Head of caudate nucleus (tissue), 42 donors: ENCODE data around the gene SIAH3.
"Not testable (repeated sequence)": the region's sequence is repeated elsewhere in the genome, so short reads cannot be mapped to it uniquely, and the experiment has no call there.

Source experiments
- DNase-seq, 42 donors: peaks; one replicate each; pipeline versions ENCODE4 v3.0.0 to v3.0.0-alpha.2; 2020 to 2021; ENCODE audit warnings: mixed read lengths in 7 of 42
- intact Hi-C: fragments of 100-400 bp; cut with DNase I; formaldehyde crosslinking; loops from one replicate; pipeline ENCODE4 v1.15.0; 2022

The SIAH3 gene

GRCh38 chr13:45757589-45757988 lies 94.0 kb downstream of the SIAH3 start:
- intact Hi-C loops, DNase-seq: not testable (repeated sequence)

DNA sequence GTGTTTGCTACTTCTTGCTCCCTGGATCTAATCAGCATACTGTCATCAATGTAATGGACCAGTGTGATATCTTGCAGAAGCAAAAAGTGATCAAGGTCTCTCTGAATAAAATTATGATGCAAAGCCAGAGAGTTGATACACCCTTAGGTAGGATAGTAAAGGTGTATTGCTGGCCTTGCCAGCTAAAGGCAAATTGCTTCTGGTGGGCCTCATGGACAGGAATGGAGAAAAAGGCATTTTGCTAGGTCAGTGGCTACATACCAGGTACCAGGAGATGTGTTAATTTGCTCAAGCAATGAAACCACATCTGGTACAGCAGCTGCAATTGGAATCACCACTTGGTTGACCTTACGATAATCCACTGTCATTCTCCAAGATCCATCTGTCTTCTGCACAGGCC lies 95.1 kb downstream of the SIAH3 start:
- intact Hi-C loops, DNase-seq: not testable (repeated sequence)

DNA sequence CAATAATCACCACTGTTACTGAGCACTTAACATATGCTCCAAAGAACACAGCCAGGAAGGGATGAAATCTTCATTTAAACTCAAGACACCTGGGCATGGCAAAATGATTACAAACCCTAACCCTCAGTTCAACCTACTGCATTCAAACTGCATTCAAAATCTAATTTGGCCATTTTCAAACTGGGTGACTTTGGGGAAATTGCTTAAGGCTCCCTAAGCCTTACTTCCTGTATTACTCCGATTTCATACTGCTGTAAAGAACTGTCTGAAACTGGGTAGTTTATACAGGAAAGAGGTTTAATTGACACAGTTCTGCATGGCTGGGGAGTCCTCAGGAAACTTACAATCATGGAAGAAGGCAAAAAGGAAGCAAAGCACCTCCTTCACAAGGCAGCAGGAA lies 99.0 kb downstream of the SIAH3 start:
- intact Hi-C loops, result no loop called here
- DNase-seq, result no peak

DNA sequence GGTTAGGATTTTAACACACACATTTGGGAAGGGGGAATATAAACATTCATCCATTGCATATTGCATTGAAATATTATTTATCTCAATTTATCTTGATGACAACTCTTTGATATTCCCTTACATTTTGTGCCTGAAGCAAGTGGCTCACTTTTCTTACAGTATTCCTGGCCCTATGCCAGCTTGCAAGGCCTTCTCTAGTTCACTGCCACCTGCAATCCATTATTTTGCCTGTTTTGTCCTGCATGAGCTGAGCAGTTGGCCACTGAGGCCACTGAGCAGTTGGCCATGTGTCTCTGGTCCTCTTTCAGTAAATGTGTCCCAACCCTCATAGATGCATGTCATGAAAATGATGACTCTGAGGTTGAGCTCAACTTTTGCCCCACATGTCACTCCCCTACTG lies 99.7 kb downstream of the SIAH3 start:
- intact Hi-C loops, result no loop called here
- DNase-seq, result no peak

- intact Hi-C loops, result no loop called here
- no peak for DNase-seq
These were observed 101.0 kb downstream of the SIAH3 start for GRCh38 chr13:45750566-45750965.

- DNase-seq, result no peak
- intact Hi-C loops, result no loop called here
These were observed 102.4 kb downstream of the SIAH3 start for GRCh38 chr13:45748941-45749759.

DNA sequence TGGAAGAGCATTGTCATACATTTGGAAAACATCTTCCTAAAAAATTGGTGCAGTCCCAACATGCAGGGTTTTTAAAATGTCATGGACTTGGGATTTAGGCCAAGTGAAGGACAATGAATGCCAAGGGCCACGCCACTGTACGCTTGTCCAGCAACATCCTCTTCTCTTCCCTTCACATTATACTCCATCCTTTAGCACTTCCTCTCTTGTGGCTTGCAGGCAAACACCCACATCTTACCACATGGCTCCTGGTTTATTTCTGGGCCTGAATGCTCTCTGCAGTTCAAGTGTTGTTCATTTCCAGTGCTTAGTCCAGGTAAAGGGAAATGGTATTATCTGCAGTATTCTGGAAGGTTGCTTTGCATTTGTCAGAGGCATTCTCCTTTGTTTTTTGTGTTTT lies 104.5 kb downstream of the SIAH3 start:
- intact Hi-C loops, result no loop called here
- no peak for DNase-seq

GRCh38 chr13:45744979-45745378 lies 106.6 kb downstream of the SIAH3 start:
- intact Hi-C loops, result no loop called here
- no peak for DNase-seq

DNA sequence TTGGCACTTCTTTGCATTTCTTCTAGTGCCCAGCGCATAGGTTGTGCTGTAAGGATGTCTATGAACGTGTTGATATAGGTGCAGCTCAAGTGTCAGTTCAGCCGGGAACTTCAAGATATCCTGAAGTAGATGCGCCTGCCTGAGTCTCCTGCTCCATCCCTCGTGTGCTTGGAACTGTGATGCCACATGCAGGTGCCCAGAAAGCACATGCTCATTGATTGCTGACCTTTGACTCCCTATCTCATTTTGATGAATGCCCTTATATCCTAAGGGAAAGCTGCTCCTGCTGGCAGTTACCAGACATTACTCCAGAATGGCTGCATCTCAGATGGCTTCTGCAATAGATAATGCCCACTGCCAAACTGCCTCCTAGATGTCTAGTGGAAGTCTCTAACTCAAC lies 108.6 kb downstream of the SIAH3 start:
- DNase-seq, result no peak
- intact Hi-C loops, result no loop called here

DNA sequence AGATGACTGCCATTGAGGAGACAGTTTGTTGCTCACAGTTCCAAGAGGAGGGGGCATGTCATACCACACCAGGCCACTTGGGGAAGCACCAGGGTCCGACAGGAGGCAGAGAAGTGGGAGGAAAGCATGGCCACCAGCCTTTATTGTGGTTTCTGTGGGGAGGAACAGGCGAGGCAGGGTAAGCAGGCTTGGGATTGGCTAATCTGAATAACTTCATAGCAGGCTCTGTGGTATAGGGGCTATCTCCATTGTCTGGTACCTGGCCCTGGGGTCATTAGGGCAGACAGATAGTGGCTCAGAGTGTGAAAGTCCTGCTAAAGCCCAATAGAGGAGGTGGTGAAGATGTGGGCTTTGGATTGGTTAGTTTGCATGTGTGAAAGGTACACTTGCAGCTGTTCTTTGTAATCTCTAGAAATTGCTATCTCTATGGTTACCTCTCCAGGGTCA lies 114.0 kb downstream of the SIAH3 start:
- intact Hi-C loops, result no loop called here
- DNase-seq, result no peak

DNA sequence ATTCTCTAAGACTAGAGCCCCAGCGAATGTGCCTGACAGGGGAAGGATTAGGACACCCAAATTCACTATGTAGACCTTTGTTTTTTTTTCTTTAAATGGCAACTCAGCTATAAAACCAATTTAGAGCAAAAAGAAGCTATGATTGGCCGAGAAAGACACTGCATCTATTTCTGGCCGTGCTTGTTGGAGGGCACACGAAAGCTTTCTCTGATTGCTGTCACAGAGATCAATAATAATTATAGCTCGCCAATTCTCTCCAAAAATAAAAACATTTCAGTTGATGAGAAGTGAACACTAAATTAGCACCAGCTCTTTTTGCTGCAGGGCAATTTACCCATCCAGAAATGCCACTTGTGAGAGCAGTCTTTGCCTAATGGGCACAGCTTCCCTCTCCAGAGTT lies 118.2 kb downstream of the SIAH3 start:
- DNase-seq, result peak in 1 of 42 donors; percentile 39
- intact Hi-C loops, result no loop called here

- intact Hi-C loops, result no loop called here
- DNase-seq, result no peak
These were observed 118.6 kb downstream of the SIAH3 start for GRCh38 chr13:45732916-45733315.

GRCh38 chr13:45731455-45731854 lies 120.1 kb downstream of the SIAH3 start:
- intact Hi-C loops, result no loop called here
- no peak for DNase-seq

GRCh38 chr13:45728759-45729158 lies 122.8 kb downstream of the SIAH3 start:
- no peak for DNase-seq
- intact Hi-C loops, result no loop called here
